GM19395 (cell line): Measurements from ENCODE around the gene ZYG11A.

Experiments
- ATAC-seq: cut with Tn5 transposase; IDR thresholded peaks from one replicate; pipeline ENCODE4 v1.9.1; 2021; ENCODE audit warnings: mild to moderate bottlenecking, moderate library complexity; ENCODE audit not compliant: unreplicated experiment

ZYG11A gene

DNA sequence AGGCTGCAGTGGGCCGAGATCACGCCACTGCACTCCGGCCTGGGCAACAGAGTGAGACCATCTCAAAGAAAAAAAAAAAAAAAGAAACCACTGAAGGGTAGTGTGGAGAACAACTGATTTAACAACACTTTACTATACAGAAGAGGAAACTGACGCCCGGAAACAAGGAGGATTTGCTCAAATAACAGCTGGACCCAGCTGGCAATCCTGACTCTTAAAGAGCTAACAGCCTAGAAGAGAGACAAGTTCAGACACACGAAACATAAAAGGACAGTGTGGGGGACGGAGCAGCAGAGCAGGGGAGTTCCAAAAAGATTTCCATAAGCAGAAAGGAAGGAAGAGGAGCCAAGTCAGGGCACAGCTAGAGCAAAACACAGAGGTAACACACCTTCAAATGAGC, 74.6 kb downstream of the ZYG11A start:
- ATAC-seq: no peak

DNA sequence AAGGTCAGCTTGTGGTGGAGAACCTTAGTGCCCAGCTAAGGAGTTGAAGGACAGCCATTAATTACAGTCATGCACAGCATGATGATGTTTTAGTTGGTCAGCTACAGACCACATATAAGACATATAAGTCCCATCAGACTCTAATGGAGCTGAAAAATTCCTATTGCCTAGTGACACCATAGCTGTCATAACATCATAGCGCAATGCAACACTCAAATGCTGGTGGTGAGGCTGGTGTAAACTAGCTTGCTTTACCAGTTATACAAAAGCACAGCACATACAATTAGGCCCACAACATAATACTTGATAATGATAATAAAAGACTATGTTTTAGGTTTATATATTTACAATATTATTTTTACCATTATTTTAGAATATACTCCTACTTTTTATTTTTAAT, 75.0 kb downstream of the ZYG11A start:
- ATAC-seq: no peak

DNA sequence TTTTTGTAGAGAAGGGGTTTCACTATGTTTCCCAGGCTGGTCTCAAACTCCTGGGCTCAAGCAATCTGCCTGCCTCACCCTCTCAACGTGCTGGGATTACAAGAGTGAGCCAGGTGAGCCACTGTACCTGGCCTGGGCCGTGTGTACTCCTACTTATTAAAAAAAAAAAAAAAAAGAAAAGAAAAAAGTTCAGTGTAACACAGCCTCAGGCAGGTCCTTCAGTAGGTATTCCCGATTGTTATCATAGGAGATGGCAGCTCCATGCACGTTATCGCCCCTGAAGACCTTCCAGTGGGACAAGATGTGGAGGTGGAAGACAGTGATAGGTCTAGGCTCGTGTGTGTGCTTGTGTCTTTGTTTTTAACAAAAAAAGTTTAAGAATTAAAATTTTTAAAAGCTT, 75.6 kb downstream of the ZYG11A start:
- ATAC-seq: no peak

DNA sequence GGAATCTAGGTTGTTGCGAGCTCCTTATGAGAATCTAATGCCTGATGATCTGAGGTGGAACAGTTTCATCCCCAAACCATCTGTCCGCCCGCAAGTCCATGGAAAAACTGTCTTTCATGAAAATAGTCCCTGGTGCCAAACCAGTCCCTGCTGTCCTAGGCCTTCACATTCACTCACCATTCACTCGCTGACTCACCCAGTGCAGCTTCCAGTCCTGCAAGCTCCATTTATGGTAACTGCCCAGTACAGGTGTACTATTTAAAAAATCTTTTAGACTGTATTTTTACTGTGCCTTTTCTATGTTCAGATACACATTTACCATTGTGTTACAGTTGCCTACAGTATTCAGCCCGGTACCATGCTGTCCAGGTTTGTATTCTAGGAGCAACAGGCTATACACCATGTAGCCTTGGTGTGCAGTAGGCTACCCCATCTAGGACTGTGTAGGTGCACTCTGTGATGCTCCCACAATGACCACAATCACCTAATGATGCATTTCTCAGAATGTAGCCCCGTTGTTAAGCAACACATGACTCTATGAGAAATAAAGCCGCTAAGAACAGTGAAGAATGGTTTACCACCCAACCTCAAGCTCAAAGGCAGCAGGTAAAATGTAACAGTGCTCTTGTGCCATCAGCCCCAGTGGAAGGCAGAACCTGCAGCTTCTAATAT, 76.6 kb downstream of the ZYG11A start:
- ATAC-seq: no peak

DNA sequence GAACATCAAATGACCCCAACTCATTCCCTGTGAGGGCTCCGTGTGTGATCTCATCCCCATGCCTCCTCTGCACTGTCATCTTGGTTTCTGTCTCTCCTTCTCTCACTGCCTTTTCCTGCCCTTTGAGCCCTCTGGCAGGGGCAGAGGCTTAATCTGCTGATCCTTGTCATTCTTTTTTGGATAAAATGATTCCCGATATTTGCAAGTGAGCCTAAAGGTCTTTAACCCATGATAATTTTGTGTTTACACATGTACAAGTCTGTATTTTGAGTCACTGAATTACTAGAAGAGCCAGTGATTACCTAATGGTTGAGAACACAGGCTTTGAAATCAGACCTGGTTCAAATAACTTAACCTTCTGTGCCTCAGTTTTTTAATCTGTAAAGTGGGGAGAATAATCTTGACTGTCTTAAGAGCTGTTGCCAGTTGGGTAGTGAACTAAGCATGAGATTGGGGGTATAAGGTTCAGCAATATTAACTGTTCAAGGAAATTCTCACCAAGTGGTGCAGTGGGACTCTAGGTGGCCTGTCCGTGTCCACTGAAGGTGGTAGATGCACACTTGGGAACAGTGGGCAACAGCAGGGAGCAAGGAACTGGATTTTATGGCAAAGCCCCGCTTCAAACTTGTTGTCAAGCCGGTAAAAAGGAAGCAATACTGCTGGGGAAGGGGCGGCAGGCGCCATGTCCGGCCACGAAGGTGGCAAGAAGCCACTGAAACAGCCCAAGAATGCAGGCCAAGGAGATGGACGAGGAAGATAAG, 77.3 kb downstream of the ZYG11A start:
- ATAC-seq: no peak

DNA sequence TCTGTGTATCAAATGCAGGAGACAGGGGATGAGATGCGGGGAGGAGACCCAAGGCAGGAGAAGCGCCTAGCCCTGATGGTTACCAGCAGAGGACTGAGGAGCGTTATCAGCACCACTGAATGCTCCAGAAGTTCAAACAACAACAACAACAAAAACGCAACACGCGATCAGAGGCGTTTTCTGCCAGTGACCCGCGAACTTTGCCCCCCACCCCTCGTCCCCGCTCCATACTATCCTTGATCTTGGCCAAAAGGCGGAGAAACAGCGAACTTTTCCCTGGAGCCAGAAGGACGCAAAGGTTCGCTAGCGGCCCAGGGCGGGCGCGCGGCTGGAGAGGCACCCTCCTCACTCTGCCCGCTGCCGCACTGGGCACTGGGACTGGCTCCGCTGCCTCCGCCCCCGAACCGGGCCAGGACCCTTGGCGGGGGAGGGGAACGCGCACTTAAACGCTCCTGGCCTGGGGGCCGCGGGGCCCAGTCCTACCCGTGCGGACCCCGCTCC, 78.3 kb downstream of the ZYG11A start:
- peak; percentile 18 for ATAC-seq

DNA sequence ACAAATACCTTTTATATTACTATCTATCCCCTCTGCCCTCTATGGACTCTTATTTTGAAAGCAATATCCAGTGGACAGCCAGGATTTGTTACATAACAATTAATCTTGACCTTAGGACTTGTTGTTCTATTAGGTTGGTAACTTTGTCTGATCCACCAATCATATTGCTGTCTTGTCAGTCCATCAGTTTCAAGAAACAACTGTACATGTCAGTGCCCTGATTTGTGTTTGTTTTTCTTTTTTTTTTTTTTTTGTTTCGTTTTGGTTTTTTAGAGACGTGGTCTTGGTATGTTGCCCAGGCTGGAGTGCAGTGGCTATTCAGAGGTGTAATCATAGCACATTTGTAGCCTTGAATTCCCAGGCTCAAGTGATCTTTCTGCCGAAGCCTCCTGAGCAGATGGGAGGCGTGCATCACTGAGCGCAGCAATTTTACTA, 83.0 kb downstream of the ZYG11A start:
- no peak for ATAC-seq

DNA sequence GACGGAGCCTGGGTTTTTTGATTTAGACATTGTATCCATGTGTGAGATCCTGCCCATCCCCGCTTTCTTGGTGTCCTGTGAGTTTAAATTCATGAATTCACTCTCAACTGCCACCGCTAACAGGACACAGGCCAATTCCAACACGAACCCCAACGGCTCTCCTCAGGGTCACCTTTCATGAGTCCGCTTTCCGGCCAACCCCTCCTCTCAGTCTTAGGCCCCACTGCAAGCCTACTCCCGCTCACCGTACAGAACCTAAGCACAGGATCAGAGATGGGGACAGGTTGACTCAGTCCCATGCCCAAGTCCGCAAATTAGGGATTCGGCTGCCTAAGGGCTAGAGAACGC, 84.3 kb downstream of the ZYG11A start:
- ATAC-seq: peak; percentile 16

DNA sequence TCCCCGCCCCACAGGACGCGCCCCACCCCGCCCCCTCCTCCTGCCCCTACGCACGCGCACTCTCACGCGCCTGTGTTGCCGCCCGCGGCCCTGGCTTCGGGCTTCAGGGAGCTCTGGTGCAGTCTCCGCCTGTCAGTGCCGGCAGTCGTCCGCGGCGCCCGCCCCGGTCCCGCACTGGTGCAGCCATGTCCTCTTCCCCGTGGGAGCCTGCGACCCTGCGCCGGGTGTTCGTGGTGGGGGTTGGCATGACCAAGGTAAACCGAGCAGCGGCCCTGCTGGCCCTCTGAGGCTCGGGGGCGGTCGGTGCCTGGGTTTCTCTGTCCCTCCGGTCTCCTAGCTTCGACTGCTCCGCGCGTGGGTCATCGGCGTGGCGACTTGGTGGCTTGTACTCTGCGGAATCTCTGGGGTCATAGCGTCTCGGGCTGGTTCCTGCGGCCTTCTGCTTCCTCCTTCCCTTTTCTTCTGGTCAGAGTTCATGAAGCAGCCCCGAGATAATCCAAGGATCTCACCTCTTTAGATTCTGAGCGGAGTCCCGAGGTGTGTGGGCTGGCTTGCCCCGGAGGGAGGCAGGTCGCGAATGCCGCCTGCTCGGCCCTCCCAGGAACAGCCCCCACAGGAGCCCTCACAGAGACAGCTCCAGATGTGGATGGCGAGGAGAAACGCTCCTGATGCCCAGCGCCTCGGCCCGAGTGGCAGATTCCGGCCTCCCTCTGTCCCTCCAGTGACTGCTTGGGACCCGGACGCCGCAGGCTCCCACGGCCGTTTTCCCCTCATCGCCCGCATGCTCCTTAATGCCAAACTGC, 84.9 kb downstream of the ZYG11A start, which contains the start of gene SCP2:
Gene SCP2 (plus strand): TSS at position 65 of the 803 bp plus-strand sequence. CDS start 121 bp downstream, at position 186.
- ATAC-seq: peak; percentile 73

DNA sequence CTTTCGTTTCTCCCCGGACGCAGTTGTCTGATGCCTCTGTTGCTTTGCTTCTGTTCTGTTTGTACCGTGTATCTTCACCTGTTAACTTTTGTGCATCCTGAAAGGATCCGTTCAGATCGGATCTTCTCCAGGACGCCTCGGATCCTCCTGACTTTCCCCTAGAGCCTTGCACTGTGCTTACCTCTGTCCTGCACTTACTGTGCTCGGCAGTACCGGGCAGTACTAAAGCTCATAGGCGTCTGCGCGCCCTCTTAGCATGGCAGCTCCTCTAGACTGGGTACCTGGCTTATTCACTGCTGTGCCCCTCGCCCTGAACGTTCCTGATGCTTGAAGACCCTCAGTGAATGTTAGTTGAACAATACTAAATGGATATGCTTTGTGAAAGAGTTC, 85.5 kb downstream of the ZYG11A start:
- ATAC-seq: peak; percentile 9

DNA sequence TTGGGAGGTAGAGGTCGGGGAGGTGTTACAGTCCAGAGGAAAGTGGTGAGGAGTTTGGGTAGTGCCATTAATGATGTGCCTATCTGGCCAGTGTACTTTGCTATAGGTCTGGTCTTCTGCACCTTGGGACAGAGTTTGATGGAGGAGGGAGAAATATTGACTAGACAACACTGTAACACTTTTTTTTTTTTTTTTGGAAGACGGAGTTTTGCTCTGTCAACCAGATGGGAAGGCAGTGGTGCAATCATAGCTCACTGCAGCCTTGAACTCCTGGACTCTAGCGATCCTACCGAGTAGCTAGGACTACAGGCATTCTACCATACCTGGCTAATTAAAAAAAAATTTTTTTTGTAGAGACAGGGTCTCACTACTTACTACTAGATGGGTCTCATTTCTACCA, 86.5 kb downstream of the ZYG11A start:
- no peak for ATAC-seq

DNA sequence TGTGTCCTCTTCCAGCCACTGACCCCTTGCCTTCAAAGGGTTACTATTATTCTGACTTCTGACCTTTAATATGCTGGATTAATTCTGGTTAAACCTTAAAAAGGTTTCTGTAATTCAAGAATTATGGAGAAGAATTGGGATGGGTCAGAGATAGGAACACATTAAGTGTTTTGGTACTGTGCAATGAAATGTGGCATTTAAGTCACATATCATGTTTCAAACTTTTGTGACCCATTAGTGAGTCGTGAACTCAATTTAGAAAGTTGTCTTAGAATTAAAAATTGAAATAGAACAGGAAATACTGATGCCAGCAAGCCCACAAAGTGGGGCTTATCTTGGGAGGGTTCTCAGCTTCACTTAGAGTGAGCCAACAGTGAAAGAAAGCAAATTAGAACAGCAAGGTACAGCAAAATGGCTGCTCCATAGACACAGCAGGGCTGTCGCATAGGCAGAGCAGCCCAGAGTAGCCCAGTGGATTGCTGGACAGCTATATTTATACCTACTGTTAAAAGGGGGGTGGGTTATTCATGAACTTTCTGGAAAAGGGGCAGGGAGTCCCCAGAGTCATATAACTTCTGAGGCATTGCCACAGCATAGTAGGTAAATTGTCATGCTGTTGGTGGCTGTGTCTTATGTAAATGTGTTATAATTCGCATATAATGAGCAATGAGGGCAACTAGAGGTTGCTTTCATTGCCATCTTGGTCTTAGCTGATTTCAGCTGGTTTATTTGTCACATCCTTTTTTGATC, 95.0 kb downstream of the ZYG11A start:
- ATAC-seq: no peak

DNA sequence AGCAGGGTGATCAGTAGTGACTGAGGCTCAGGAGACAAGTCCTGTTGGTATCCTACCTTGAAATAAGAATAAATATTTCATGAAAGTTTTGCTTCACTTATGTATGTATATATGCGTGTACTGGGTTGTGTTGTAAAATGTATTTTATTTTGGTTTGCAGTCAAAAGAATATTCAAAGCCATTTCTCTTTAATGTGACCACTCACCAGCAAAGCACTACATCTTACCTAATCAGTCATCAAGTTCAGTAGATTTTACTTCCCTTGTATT, 95.6 kb downstream of the ZYG11A start:
- no peak for ATAC-seq

DNA sequence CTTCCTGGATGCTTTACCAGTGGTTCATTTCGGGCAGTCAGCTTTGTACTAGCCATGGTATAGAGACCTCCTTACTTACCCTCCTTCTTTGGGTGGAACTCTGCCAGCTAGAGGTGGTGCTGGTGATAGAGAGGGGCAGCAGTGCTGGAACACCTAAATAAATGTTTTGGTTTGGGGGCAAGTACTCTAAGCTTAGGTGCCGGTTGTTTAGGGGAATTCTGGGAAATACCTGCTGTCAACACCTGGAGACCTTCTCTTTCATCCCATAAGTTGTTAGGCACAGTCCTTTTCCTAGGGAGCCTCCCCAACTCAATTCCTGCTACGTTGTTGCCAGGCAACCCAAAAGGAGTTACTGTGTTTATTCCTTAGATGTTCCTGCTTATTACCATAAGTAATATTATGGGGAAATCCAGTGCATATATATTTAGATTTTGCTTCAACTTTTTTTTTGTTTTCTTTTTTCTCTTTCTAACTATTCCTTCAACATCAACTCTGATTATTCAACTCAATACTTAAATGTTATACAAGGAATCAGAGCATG, 101.4 kb downstream of the ZYG11A start:
- ATAC-seq: no peak

DNA sequence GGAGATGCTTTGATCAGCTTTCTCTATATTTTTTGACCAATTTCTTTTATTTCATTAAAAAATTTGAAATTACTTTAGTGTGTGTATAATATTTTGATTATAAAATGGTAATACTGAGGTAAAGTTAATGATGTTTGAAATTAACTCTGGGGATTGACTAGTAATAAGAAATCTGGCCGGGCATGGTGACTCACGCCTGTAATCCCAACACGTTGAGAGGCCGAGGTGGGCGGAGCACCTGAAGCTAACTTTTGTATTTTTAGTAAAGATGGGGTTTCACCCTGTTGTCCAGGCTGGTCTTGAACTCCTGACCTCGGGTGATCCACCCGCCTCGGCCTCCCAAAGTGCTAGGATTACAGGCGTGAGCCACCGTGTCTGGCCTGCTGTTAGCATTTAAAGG, 102.0 kb downstream of the ZYG11A start:
- ATAC-seq: no peak
